Measurements from ENCODE around the gene SOCS6.
"Not testable (repeated sequence)": the region's sequence is repeated elsewhere in the genome, so short reads cannot be mapped to it uniquely, and the experiment has no call there.

The SOCS6 gene, protein sequence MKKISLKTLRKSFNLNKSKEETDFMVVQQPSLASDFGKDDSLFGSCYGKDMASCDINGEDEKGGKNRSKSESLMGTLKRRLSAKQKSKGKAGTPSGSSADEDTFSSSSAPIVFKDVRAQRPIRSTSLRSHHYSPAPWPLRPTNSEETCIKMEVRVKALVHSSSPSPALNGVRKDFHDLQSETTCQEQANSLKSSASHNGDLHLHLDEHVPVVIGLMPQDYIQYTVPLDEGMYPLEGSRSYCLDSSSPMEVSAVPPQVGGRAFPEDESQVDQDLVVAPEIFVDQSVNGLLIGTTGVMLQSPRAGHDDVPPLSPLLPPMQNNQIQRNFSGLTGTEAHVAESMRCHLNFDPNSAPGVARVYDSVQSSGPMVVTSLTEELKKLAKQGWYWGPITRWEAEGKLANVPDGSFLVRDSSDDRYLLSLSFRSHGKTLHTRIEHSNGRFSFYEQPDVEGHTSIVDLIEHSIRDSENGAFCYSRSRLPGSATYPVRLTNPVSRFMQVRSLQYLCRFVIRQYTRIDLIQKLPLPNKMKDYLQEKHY

DNA sequence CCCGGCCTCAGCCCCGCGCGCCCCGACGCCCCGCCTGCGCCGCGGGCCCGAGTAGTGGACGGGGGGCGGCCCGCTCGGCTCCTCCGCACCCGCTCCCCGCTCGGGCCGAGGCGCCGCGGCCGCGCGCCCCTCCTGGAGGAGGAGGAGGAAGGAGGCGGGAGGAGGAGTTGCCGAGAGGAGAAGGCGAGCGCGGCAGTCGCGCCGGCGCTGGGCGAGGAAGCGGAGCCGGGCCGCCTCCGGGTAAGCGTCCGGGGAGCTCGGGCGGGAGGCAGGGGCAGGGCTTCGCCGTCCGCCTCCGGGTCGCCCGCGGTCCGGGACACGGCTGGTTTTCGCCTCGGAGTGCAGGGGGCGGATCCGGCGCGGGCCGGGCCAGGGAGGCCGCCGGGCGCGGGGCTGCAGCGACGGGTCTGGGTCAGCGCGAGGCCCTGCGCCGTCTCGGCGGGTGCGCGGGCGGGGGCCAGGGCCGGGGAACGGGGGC is at the start of gene SOCS6:
Gene SOCS6 (plus strand): TSS at position 195 of the 478 bp plus-strand sequence. CDS start 35,624 bp downstream, outside the sequence.
- DNase-seq (ENCODE audit: low read depth), result peak; percentile 77

DNA sequence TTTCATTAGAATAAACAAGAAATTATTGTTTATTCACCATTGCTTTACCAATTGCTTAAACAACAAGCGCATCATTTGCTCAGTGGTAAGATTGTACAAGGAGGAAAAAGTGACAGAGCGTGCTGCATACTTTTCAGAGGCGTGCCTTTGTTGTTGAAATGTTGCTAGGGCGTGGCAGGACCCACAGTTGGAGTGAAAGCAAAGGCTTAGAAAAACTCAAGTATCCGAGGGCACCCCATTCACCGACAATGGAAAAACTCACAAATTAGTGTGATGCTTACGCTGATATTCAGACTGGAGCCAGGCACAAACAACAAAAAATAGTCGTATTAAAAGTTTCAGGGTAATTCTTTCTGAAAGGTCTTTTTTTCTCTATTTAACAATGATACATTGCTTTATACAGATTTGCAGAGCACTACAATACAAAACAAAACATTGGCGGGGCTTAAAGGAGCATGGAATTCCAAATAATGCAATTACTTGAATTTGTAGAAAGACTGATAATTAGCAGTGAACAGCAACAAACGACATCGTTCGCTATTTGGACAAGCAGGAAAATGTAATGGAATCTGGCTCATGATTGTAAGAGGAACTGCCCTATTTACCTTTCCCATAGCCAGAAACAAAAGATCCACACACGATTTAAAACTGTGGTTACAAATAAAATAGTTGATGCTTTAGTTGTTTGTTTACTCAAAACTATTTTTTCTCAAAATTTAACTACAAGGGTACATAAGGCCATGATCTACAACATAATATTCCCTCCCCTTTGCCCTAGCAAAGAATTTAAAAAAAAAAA is 45.5 kb upstream of the SOCS6 start:
- no peak for DNase-seq (ENCODE audit: low read depth)

DNA sequence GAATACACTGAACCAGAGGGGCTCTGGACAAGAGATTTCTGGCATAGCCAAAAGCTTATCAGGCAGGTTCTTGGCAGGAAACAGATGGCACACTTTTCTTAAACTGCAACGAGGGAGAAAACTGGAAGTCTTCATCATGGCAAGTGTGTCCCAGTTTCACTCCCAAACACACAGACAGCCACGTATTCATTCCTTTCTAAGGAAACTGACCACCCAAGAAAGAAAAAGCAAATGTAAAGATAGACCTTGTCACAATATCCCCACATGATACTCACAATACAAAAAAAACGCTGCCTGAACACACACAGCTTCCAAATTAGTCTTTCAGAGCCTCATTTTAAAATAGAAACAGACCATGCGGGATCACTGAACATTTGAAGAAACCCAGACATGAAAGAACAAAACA is 42.8 kb upstream of the SOCS6 start:
- DNase-seq (ENCODE audit: low read depth), result no peak

DNA sequence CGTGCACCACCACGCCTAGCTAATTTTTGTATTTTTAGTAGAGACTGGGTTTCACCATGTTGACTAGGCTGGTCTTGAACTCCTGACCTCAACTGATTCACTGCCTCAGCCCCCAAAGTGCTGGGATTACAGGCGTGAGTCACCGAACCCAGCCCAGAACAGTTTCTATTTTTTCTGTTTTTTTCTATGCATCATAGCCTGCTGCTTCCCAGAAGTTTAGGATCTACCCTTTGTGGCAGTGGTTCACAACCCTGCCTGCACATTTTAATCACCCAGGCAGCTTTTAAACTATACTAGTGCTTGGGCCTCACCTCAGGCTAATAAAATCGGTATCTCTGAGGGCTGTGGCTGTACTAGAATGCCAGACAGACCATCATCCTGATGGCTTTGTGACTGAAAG is 39.7 kb upstream of the SOCS6 start:
- DNase-seq (ENCODE audit: low read depth), result peak; percentile 58

DNA sequence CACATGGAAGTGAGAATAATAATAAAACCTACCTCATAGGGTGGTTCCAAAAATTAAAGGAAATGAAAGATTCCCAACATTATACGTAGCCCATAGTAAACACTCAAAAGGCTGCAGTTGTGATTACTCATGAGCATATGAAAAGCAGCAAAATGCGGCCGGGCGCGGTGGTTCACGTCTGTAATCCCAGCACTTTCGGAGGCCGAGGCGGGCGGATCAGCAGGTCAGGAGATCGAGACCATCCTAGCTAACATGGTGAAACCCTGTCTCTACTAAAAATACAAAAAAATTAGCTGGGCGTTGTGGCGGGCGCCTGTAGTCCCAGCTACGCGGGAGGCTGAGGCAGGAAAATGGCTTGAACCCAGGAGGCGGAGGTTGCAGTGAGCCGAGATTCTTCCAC is 39.0 kb upstream of the SOCS6 start:
- DNase-seq (ENCODE audit: low read depth), result not testable (repeated sequence)

DNA sequence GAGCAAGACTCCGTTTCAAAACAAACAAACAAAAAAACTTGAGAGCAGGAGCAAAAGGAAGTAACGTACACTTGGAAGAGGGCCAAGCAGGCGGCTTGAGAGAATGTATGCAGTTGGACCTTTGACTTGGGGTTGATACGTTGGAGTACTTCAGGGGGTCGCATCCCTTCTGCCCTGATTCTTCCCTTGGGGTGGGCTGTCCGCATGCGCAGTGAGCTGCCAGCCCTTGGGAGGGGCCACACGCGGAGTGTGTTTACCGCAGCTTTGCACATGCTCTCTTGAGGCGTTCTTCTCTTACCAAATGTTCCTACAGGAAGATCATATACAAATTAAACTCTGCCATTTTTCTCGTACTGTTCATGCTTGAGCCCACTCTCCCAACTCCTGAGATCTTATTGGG is 38.1 kb upstream of the SOCS6 start:
- DNase-seq (ENCODE audit: low read depth), result no peak

DNA sequence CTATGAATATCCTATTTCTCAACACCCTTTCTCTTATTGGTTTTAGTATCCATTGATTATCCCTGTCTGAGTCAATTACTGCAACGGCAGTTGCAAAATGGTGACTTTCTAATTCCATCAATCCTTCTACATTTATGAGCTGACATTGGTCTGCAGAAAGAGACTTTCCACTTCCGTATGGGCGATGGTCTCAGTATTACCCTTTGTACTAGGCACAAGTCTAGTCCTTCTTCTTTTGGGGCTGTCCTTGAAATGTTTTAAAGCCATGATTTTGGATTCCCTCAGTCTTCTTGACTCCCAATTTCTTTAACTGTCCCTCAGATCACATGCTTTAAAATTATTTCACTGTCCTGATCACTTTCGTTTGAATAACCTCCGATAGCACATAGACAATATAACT is 32.7 kb upstream of the SOCS6 start:
- no peak for DNase-seq (ENCODE audit: low read depth)

DNA sequence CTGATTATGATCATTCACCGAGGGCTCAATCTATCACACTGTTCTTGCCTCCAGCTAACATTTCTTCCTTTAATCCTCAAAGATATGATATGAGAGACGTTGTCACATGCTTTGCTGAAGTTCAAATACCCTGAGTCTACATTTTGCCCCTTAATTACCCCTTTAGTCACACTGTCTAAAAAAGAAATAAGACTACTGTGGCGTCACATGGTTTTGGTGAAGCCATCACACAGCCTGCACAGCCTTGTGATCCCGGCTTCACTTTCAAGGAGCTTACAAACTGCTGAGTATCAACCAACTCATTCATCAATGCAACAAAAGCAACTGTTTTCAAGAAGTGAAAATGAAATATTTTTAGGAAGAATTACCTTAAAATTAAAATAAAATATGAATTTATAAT is 31.9 kb upstream of the SOCS6 start:
- no peak for DNase-seq (ENCODE audit: low read depth)

DNA sequence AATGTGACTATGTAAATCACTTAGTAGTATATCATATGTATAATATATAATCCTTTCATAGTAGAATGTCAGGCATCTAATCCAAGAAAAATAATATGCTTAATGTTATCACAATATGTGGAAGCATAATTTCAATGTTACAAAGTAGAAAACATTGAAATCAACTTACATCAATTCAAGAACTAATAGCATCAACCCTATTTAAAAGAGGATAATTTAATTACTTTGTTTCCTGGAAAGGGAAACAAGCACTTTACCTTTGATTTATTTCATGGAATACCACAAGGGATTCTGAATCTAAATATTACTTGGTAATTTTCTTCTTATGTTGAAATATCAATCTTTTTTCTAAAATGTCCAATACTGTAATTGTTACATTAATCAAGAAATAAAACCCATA is 30.6 kb upstream of the SOCS6 start:
- no peak for DNase-seq (ENCODE audit: low read depth)

DNA sequence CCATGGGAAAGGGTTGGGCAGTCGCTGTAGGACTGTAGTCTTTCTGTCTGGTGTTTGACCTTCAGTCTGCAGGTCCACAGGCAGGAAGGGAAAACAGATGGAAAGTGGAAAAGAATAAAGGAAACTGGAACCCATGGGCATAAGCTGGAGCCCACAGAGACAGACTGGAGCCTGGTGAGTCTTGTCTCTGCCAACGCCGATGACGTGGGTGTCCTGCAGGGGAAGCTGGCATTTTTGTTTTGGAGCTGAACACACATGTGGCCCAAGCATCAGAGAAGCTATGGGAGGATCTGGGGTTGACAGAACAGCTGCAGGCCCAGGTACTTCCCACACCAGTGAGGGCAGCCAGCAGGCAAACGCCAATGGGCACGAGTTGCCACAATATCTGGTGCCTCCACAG is 28.2 kb upstream of the SOCS6 start:
- DNase-seq (ENCODE audit: low read depth), result no peak

DNA sequence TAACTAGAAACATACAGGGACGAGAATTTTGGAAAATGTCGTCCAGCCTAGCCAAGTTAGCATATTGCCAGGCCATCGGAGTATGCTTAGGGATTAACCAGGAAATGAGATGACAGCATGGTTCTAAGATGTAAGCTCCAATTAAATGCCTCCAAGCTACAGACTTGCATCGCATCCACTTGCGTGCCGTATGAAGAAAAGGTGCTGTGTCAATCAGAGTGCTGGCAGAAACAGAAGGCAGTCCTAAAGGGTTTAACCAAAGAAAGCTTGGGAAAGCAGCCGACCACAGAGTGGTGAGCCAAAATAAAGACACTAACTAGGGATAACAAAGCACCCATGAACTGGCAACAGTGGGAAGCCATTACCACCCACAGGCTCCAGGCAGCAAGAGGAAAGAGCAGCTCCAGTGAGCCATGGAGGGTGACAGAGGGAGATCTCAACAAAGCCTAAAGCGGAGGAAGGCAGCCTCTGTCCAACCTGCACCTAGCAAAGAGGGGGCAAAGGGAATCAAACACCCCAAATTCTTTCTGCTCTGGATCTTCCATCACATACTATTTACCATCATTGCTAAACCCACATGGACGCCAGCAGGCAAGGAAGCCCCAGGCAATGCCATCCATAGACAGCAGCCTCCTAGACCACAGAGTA is 27.6 kb upstream of the SOCS6 start:
- no peak for DNase-seq (ENCODE audit: low read depth)

DNA sequence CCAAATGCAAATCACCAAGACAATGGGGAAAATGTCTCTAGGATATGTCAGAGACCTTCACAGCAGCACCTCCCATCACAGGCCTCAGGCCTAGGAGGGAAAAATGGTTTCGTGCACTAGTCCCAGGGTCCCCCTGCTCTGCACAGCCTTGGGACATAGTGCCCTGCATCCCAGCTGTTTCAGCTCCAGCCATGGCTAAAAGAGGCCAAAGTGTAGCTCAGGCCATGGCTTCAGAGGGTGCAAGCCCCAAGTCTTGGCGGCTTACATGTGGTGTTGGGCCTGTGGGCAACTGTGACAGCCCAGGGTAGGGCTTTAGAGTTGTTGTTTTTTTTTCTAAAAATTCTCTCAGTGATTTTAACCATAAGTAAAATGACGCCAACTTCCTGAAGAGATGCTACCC is 25.5 kb upstream of the SOCS6 start:
- DNase-seq (ENCODE audit: low read depth), result no peak

DNA sequence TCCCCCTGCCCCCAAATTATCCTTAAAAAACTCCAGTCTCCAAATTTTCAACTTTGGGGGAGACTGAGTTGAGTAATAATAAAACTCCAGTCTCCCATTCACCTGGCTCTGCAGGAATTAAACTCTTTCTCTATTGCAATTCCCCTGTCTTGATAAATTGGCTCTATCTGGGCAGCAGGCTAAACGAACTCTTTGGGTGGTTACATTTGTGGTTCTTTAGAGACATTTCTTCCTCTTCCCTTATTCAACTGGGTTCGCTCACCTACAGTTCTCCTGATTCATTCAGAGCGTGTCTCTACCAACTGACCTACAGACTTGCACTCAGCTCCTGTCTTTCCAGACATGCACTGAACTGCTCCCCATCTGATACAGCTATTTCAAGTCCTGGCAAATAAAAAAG is 17.1 kb upstream of the SOCS6 start:
- no peak for DNase-seq (ENCODE audit: low read depth)

DNA sequence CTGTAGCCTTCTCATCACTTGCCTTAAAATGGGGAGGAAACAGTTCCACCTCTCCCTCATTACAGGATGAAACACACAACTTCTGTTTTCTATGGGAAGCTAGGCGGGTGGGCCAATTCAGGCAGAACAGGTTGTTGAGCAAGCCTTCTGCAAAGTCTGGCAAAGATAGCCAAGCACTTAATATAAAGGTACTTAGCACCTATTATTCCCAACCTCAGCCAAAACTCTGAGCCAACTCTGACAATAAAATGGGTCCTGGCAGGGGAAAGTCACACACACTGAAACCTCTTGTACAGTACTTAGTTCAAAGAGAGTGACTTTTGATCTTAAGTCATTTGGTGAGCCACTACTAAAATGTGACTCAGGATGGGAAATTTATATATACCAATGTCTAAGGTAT is 15.8 kb upstream of the SOCS6 start:
- no peak for DNase-seq (ENCODE audit: low read depth)

DNA sequence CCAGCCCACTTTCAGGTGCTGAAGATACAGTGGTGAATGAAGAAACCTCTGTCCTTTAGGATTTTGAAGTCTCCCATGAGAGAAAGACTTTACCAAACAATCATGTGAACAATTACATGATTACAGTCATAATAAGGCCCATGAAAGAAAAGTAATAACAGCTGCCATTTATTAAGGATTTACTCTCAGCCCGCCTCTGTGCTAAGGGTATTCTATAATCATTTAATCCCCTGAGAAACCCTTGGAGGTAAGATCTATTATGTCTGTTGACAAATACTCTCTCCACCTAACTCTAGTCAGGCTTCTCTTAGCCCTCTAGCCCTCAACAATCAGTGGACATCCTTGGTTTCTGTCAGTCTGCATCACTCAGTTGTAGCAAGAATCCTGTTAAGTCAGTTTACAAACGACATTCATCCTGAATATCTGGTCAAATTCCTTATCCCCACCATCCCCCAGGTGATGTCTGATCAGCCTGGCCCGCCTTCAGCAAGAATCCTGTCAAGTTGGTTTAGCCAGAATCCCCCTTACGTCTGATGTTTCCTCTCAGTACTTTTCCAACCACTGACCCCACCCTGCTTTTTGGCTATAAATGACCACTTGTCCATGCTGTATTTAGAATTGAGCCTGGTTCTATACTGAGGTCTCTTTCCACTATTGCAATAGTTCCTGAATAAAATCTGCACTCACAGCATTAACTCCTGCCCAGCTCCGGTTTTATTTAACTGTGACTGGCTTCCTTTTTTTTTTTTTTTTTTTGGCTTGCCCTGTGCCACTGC is 12.2 kb upstream of the SOCS6 start:
- DNase-seq (ENCODE audit: low read depth), result no peak

DNA sequence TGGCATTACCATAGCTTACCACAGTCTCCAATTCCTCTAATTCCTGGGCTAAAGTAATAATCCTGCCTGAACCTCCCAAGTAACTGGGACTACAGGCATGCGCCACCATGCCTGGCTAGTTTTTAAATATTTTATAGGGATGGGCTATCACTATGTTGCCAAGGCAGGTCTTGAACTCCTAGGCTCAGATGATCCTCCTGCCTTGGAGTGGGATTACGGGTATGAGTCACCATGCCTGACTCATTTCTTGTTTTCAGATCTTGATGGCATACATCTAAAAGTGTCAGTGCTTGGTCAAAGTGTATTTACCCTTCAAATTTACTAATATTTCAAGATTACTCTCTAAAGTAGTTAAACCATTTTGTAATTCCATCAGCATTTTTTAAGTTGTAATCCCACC is 9.4 kb upstream of the SOCS6 start:
- DNase-seq (ENCODE audit: low read depth), result no peak

DNA sequence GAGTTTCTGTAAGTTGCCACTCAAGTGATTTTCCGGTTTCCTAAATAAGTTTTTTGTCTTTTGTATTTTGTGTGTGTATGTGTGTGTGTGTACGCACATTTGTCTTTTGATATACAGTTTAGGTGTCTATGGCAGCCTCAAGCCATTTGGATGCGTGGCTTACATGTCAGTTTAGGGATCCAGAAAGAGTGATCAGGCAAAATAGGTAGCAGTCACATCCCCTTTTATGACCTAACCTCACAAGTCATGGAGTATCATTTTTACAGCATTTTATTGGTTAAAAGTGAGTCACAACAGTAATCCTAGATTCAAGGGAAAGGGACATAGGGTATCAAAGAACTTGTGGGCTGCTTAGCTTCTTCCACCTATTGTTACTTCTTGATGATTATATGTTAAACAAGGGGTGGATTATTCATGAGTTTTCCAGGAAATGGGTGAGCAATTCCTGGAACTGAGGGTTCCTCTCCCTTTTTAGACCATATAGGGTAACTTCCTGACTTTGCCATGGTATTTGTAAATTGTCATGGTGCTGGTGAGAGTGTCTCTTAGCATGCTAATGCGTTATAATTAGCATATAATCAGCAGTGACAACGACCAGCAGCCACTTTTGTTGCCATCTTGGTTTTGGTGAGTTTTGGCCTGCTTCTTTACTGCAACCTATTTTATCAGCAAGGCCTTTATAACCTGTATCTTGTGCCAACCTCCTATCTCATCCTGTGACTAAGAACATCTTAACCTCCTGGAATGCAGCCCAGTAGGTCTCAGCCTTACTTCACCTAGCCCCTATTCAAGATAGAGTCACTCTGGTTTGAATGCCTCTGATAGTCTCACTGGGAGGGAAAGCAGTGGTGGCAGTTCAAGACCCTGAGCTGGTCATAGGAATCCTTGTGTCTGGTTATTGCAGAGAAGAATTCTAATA is 8.6 kb upstream of the SOCS6 start:
- DNase-seq (ENCODE audit: low read depth), result no peak

DNA sequence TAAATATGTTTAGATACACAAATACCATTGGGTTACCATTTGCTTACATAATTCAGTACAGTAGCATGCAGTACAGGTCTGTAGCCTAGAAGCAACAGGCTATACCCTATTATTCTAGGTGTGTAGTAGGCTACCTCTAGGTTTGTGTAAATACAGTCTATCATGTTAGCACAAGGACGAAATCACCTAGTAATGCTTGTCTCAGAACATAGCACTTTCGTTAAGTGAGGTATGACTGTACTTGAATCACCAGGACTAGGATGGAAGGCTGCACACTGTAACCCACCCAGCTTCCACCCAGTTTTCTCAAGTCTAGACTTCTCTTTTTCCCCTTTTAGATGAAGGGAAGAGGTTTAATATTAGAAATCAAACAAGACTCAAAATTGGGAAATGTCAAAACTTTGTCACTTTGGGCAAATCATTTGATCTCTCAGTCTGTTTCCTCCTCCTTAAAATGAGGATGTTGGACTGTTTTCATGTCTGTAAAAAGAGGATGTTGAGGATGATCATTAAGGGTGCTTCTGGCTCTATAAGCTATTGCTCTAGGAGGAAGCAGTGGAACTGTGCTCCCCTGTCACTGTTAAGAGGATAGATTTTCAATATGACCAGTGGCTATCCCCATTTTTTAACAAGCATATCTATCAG is 3.7 kb upstream of the SOCS6 start:
- no peak for DNase-seq (ENCODE audit: low read depth)

DNA sequence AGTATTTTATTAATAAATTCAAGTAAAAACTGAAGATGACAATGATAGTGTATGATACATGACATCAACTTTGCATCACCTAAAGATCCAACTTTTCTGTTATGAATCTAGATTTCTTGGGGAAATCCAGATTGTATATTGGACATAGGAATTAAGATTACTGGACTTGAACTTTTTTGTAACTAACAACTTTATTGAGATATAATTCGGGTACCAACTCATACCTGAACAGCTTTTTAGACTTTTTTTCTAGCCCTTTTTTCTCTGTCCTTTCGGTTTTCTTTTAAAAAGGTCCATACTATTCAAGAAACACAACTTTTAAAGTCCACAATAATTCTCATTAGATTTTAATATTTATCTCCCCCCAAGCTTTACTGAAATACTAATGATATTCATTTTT is 1.1 kb upstream of the SOCS6 start:
- no peak for DNase-seq (ENCODE audit: low read depth)

Measured in EH (cell line).